RPMI7951 (cell line): ENCODE measurements around the gene PLEKHA5. TPM values are rescaled to one million over a fixed set of nuclear protein-coding genes. Genes with fewer than 3 reads are reported as not detected.

Experiments used
- DNase-seq: peaks from one replicate; pipeline ENCODE4 v3.0.0-alpha.2; 2012; ENCODE audit warnings: low read depth
- total RNA-seq: library from RNA; depleted of rRNA; stranded (reverse); fragments of >200 nt; shearing (Covaris generic); gene quantifications from 2 replicates; pipeline ENCODE4 v1.2.3, GENCODE V29; 2014

PLEKHA5 gene
- total RNA-seq, 1 experiment from 2014 or later, result 36.6 TPM

DNA sequence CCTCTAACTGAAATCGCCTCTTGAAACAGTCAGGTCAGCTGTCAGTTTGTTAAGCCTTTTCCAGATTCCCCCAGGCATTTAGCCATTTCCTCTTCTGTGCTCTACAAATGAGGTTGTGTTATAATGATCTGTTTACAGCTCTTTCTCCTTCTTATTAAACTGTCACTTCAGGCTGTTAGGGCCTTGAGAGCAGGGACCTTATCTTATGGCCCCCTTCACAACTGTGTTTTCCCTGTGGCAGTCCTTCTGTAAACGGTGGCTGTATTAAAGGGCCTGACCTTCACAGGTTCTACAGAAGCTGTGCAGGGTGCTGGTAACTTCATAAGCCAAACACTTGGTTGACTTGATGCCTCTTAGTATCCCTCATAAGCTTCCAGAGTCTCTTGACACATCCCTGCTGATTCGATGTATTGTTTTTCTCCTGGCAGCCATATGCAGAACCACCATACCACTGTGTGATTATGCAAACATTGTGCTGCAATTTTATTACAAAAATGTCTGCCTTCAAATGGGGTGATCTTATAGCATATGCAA lies 104.7 kb downstream of the PLEKHA5 start:
- peak; percentile 53 for DNase-seq

DNA sequence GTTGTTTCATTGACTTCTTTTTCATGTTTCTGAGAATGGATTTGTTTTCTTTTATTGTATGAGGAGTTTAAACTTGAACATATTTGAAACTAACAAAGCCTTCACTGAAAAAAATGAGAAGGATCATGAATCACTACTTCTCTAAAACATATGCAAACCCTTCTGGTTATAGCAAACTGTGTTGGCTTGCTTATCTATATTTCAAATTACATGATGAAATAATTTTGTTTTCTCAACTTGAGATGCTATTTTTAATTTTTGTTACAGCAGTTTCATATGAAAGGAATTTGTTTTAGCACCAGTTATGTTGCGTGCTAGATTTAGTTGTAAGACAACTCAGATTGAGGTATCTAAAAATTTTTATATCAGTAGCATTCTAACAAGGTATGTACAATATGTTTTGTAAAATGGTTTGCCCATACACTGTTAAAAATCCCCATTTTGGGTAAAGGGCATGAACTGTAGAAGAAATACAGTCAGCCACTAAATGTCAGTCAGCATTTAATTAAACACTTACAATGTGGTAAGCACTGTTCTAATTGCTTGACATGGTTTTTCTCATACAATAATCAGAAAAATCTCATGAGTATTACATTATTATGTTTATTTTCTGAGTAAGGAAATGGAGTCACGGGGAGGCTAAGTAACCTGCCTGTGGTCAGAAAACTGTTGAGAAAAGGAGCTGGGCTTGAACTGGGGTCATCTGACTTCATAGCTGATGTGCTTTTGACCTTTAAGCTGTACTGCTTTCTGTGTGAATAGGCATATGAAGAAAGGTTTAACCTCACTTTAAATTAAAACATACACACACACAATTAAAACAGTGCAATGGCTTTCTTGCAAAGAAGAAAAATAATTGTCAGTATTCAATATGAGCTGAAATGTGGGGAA lies 105.7 kb downstream of the PLEKHA5 start:
- DNase-seq, result no peak

DNA sequence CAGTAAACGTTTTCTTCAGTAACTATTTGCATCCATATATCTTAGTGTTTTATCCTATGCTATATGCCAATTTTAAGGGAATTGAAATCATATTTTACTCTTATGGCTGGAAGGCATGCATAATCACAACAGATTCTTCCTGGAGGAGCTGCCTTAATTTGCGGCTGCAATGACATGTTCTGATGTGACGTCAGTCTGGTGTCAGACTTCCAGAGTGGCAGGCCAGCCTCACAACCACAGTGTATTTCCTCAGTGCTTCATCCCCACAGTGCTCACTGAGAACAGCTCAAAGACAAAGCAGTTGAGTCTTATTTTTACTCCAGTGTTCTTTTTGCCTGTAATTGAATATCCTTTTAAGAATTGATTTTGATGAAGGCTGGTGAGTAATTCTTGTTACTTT lies 107.1 kb downstream of the PLEKHA5 start:
- DNase-seq, result peak; percentile 81

DNA sequence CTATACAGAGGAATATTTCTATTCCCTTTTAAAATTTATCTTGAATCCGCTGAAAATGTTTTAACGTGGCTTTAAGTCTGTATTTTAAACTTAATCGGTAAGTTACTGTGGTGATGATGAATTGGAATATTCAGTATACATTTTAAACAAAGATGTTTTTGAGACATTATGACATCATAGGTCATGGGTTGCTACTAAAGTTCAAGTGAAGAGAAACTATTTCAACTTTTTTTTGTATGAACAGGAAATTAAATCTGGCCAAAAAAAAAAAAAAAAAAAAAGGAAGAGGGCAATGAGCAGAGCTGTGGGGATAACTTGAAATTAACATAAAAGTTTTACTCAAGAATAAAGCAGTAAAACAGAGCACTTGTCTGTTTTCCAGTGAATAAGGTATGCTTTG lies 109.0 kb downstream of the PLEKHA5 start:
- DNase-seq, result no peak

DNA sequence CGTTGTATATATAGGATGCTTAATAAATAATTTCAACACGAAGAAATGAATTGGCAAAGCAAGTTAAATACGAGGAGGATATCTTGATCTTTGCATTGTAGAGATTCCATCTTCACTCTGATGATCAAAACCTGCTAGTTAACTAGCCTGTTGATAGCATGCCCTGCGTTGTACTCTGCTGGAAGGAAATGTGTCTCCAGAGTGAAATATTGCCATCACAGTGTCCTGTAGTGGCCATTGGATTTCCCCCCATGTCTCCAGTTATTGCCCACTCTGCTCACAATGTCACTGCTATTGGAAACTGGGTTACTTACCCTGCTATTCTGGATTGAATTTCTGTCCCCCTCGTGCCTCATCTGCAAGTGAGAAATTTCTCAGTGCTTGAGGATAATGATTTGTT lies 109.6 kb downstream of the PLEKHA5 start:
- DNase-seq, result no peak

DNA sequence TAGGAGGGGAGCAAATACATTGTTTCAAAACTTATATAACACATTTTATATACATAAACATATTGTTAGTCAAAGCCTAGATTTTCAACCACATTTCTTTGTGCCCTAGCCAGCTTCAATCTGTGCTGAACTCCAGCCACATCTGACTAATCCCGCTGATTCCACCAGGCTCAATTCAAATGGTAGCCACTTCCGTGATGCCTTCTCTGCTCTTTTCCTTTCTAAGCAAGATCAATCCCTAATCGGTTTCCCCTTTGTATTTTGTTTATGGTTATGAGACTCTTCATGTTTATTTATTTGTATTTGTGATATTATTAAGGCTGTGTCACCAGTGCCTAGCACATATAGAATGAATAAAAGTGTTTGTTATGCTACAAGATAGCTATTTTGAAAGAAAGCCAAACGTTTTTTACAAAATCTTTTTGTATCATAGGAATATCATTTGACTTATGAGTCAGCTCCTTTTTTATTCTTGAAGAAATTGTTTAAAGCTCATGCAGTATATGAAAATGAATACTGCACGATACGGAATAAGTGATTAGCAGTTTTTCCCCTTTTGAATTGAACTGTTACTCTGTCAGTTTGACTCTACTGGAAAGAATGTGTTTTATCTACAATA lies 110.2 kb downstream of the PLEKHA5 start:
- DNase-seq, result peak; percentile 69

DNA sequence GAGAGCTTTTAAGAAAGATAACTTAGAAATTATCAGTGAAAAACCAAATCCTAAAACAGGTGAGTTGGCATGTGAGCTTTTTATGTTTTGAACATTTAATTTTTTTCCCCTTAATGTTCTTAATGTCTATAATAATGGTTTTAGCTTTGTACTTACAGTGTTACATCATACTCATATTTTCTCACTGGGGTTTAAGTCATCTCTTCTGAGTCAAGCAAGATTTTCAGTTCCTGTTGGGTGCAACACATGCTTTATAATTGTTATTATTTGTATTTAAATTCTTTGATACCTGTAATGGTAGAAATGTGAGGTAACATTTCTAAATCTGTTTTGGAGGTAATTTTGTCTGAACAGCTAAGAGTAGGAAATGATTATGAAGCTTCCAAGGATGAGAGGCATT lies 113.0 kb downstream of the PLEKHA5 start:
- no peak for DNase-seq

DNA sequence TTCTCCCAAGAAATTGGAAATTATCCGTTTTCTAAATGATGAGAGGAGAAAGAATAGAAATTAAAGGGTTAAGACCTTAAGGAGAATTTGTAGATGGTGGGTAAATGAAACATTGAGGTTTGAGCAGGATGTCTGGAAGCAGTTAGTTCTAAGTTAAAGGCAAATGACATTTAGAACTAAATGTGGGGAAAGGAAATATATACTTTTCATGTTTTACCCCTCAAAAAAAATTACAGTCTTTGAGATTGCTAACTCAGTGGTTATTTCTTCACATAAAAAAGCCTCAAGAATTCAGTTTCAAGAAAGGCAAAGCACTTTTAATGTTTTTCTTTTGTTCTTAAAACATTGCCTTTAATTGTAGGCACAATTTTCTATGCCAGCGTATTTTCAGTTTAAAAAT lies 114.0 kb downstream of the PLEKHA5 start:
- no peak for DNase-seq

DNA sequence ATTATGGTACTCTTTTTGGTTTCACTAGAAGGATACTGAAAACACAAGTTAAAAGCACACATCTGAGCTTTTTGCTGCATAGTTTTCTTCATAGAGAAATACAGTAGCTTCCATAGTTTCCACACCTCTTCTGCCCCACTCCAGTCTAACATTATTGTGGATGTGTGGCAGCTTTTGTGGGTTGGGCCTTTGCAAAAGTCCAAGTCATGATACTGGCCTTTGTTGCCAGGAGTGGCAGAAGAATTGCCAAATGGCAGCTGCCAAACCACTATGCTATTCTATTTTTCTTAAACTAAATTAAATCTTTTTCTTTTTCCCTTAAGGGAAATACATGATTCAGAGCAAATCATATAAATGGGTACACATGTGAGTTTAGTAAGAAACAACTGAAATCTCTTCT lies 114.8 kb downstream of the PLEKHA5 start:
- peak; percentile 60 for DNase-seq

DNA sequence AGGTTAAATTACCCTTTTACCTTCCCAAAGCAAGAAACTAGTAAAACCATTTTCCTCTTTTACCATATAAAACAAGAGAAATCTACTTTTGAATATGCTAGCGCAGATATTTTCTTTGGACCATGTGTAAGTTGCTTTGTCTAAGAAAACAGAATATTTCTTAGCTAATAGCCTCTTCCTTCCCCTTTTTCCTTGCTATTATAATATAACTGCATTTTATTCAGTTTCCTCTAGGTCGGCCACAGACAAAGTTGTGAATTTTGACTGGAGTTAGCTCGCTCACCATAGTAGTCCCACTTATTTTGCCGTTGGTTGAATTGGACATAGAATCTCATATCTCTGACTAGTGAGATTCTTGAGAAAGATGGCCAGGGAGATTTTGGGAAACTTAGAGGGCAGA lies 115.6 kb downstream of the PLEKHA5 start:
- DNase-seq, result no peak

DNA sequence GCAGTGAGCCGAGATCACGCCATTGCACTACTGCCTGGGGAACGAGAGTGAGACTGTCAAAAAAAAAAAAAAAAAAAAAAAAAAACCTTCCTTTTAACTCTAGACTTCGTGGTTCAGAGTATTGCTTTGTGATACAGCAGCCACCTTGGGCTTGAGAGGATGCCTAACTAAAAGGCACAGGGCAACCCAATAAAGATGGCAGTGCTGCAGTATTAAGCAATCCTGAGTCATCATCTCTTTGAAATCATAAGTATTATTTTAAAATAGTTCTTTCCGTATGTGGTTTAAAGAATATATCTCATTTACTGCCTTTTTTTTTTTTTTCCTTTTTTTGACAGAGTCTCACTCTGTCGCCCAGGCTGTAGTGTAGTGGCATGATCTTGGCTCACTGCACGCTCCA lies 116.1 kb downstream of the PLEKHA5 start:
- DNase-seq, result no peak

DNA sequence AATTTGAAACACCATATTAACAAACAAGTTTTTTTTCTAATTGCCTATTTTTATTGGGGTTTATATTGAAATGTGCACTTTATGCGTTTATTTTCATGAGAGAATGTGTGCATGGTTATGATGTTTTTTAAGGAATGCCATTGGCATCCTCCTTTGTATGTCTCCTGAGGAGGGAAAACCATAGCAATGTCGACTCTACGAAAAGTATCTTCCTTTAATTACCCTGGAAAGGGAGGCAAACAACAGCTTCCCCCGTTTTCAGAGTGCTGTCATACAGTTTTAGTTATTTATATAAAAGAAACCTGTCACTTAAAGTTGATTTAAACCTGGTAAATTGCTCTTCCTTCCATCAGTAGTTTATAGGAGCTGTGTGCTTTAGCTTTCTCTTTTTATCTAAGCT lies 117.4 kb downstream of the PLEKHA5 start:
- no peak for DNase-seq

DNA sequence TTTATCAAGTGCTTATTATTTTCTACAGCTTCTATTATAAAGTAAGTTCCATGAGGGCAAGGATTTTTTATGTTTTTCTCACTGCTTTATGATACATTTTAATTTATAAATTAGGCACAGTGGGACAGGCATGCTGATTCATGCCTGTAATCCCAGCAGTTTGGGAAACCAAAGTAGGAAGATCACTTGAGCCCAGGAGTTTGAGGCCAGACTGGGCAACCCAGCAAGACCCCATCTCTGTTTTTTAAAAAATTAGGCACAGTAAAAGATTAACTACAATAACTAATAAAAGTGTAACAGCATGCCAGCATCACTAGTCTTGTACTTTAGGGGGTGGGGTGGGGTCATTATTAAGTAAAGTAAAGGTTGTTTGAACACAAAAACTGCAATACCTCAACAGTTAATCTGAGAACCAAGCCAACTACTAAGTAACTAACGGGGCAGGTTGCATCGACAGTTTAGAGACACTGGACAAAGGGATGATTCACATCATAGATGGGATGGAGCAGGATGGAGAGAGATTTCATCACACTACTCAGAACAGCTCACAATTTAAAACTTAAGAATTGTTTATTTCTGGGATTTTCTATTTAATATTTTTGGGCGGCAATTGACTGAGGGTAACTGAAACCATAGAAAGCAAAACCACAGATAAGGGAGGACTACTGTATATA lies 119.5 kb downstream of the PLEKHA5 start:
- DNase-seq, result peak; percentile 31

DNA sequence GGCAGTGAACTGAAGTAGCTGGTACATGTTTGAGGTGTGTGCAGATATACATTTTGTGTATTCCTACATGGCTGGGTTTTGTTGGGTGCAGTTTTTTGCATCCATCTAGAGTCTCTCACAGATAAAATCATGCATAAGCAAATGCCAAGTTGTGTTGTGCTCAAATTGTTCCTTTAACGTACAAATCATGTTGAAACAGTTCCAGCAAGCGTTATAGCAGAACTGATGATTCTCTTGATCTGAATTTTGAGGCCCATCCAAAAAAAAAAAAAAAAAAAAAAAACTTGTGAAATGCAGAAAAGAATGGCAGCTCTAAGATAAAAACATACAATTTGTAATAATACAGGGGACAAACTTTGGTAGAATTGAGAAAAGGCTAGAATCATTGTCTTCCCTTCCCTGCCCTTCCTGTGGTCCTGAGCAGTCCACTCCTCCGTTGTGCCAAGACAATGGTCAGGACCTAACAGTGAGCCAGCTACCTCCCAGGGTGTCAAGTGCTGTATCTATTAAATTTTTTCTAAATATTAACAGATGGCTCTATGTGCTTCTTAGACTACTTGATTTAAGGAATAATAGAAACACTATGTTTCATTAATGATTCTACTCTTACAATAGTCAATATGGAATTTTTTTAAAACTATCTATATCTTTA lies 122.1 kb downstream of the PLEKHA5 start:
- no peak for DNase-seq

DNA sequence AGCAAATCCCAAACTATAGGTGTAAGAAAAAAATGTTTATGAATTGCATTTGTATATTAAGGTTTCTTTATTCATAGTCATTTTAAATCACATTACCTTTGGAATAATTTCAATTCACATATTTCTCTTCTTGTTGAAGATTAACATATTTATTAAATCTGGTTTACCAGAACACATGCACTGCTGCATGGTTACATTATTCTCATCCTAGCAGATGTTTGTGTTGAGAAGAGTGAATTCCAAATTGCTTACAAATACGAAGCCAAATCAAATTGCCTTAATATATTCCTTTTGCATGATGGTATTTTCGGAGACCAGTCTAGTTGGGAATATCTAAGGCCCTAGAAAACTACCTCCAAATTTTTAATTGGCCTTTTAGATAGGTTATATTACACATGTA lies 130.6 kb downstream of the PLEKHA5 start:
- no peak for DNase-seq

DNA sequence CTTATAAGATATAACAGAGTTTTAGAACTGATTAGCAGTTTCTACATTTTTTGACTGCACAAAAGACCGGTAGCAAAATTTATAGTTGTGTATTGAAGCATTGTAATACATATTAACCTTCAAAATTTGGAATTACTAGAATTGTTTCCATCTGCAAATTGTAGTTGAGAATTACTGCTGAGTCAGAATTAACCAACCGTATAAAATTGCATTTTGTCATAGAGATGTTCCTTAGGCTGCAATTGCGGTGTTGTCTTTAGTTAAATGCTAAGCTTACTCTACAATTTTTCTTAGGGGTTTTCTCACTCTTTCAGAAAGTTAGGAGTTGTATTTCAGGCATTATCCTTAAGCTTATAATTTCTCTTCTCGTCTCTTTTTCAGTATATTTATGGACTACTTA lies 132.2 kb downstream of the PLEKHA5 start:
- DNase-seq, result peak; percentile 26

DNA sequence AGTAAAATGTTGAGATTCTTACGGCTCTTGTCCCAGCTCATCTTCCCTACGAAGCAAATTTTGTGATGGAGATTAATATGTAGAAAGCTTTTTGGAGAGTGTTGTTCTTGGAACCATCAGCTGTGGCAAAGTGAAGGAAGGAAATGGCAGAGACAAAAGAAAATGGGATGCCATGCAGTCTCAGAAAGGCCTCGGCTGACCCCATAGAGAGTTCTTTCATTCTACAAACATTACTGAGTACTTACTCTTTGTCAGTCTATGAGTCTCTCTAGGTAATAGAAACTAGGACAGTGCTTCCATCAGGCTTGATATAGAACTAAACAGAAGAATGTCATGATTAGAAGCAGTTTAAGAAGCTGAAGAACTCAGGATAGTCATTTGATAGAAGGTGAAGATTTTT lies 134.1 kb downstream of the PLEKHA5 start:
- no peak for DNase-seq

DNA sequence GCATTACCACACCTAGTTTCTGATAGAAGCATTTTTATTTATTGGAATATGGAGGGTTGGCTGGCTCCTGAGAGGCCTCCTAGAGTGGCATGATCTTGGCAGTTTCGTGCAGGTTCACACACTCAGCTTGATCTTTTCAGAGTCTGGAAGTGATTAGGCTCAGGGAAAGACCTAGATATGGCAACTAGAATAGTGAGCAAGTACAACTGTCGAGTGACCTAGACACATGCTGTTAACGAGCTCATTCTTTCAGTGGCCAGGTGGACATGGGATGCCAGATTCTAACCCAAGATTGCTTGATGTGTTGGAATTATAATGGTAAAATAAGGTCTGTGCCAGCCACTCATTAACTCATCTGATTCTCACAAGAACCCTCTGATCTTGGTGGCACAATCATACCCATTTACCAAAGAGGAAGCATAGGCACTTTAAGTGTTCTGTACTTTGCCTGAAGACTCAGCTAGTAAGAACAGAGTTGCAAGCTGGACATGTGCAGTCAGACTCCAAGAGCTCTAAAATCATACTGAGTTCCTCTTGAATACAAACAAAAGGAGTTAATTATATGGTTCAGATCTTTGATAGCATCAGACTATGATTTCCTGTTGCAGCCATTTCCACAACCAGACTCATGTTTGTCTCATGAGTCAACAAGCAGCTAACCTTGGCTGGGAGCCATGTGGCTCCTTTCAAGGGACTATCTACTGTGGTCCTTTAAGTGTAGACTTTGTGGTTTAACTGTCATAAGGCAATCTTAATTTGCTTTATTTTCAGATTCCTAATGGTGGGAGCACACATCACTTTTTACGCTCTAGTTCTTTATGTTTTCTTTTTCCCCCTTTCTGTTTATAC lies 144.2 kb downstream of the PLEKHA5 start:
- peak; percentile 99 for DNase-seq

DNA sequence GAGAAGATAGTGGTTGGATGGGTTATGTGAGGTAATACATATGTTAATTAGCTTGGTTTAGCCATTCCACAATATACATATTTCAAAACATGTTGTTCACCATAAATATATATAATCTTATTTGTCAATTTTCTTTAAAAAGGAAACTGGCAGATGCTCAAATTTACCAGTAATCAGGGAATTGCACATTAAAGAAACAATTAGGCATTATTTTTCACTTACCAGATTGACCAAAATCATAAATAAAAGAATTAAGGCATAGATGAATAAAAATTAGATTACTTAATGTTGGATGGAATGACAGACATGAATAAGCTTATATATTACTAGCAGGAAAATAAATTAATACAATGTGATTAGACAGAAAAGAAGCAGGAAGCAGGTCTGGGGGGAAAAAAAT lies 147.2 kb downstream of the PLEKHA5 start:
- DNase-seq, result no peak

DNA sequence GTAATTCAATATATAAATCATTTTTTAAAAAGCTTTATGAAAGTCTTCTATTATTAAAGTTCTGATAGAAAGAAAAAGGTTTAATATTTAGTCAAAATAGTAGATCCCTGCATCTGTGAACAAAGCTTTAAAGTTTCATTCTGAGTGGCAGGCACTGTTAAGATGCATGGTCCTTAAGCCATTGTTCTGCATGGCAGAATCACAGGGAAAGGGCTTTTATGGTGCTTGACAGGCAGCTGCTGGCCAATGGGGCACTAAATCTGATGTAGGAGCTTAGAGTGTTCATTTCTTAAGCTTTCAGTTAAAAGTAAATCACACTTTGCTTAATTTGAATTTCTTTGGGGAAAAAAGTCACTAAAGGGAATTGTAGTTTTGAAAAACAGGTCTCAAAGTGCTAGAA lies 148.2 kb downstream of the PLEKHA5 start:
- DNase-seq, result no peak

DNA sequence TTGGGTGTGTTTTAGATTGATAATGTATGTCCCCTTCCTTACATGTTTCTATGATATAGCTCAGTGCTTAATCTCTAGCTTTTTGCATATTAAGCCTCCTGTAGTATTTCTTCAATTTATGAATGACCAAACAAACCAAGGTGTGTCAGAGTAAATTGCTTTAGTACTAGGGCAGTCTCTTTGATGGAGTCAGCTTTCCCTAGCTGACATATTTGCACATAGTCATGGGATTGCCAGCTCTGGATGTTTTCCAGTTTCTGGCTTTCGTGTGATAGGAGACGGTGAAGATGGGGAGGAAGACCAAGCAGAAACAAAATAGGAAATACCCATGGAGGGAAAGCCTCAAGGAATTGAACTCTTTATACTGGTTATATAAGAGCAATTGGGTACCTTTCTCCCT lies 148.9 kb downstream of the PLEKHA5 start:
- DNase-seq, result no peak
